Omental fat pad (tissue), 4 donors: Measurements from ENCODE around the gene ARHGAP27. TPM values are rescaled to one million over a fixed set of nuclear protein-coding genes. Genes with fewer than 3 reads are reported as not detected.

Source experiments
- ATAC-seq: fragments of 150-250 bp; one replicate; pipeline ENCODE4 v1.9.1; 2016; ENCODE audit warnings: mild to moderate bottlenecking, moderate library complexity; ENCODE audit not compliant: low FRiP score
- DNase-seq: peaks from one replicate; pipeline ENCODE4 v3.0.0-alpha.2; 2019; ENCODE audit warnings: low spot score
- CTCF ChIP-seq, 3 donors: fragments of 450-650 bp; IDR thresholded peaks; one replicate each; pipeline ENCODE4 v1.5.1; 2016 to 2017; ENCODE audit warnings: antibody characterized with exemption in 3 of 3, mild to moderate bottlenecking in 3 of 3, moderate library complexity in 2 of 3
- total RNA-seq, 4 donors: library from RNA; depleted of rRNA; stranded (reverse); fragments of >200 nt; gene quantifications; one replicate each; pipeline ENCODE4 v1.1.0, GENCODE V29; 2016

ARHGAP27 gene
- total RNA-seq, 4 donors from 2014 or later: 13.4 to 52.5 (median 23.7) TPM

- TF ChIP-seq CTCF (IDR thresholded peaks at IDR 0.05): no peak
- DNase-seq: no peak
- no peak for ATAC-seq
Observed at GRCh38 chr17:45368651-45369050, 64.0 kb downstream of the ARHGAP27 start.

- no peak for TF ChIP-seq CTCF (IDR thresholded peaks at IDR 0.05)
- DNase-seq (no peak), ATAC-seq (no peak)
Observed at GRCh38 chr17:45367216-45367615, 65.5 kb downstream of the ARHGAP27 start.

- ATAC-seq (no peak), DNase-seq (no peak)
- TF ChIP-seq CTCF (IDR thresholded peaks at IDR 0.05): no peak
Observed at GRCh38 chr17:45366691-45367090, 66.0 kb downstream of the ARHGAP27 start.

GRCh38 chr17:45366049-45366448 lies 66.6 kb downstream of the ARHGAP27 start:
- no peak for TF ChIP-seq CTCF (IDR thresholded peaks at IDR 0.05)
- no peak for ATAC-seq
- no peak for DNase-seq

- no peak for TF ChIP-seq CTCF (IDR thresholded peaks at IDR 0.05)
- no peak for ATAC-seq
- peak; percentile 3 for DNase-seq
Observed at GRCh38 chr17:45364531-45365390, 67.9 kb downstream of the ARHGAP27 start.

GRCh38 chr17:45363498-45363897 lies 69.2 kb downstream of the ARHGAP27 start:
- DNase-seq (no peak), ATAC-seq (no peak)
- TF ChIP-seq CTCF (IDR thresholded peaks at IDR 0.05): no peak

GRCh38 chr17:45361976-45362375 lies 70.7 kb downstream of the ARHGAP27 start:
- no peak for DNase-seq
- ATAC-seq: no peak
- TF ChIP-seq CTCF (IDR thresholded peaks at IDR 0.05): no peak
